Mesothelial cell of epicardium (in vitro differentiated cells): ENCODE data around the gene DONSON. TPM values are rescaled to one million over a fixed set of nuclear protein-coding genes. Genes with fewer than 3 reads are reported as not detected.
"Not testable (repeated sequence)": the region's sequence is repeated elsewhere in the genome, so short reads cannot be mapped to it uniquely, and the experiment has no call there.

ENCODE experiments used
- DNase-seq, 2 experiments: peaks; one replicate each; pipeline ENCODE4 v3.0.0; 2021; ENCODE audit warnings: low spot score in 2 of 2; ENCODE audit not compliant: unreplicated experiment in 2 of 2
- H3K27ac Mint-ChIP-seq: 2 replicates; pipeline ENCODE4 v1.8.0; 2021; ENCODE audit warnings: mixed read lengths
- H3K27me3 Mint-ChIP-seq: 2 replicates; pipeline ENCODE4 v1.8.0; 2021; ENCODE audit warnings: low read depth, mixed read lengths
- H3K36me3 Mint-ChIP-seq: 2 replicates; pipeline ENCODE4 v1.8.0; 2021; ENCODE audit warnings: mixed read lengths
- H3K4me1 Mint-ChIP-seq: 2 replicates; pipeline ENCODE4 v1.8.0; 2021; ENCODE audit warnings: mixed read lengths
- H3K4me3 Mint-ChIP-seq: 2 replicates; pipeline ENCODE4 v1.8.0; 2021; ENCODE audit warnings: mild to moderate bottlenecking, moderate library complexity, mixed read lengths
- H3K9me3 Mint-ChIP-seq: 2 replicates; pipeline ENCODE4 v1.8.0; 2021; ENCODE audit warnings: mixed read lengths
- CTCF ChIP-seq: fragments of 200-600 bp; sonication (generic); IDR thresholded peaks from one replicate; pipeline ENCODE4 v1.5.0; 2021; ENCODE audit warnings: antibody characterized with exemption; ENCODE audit not compliant: unreplicated experiment
- total RNA-seq: library from RNA; stranded (reverse); gene quantifications from 3 replicates; pipeline ENCODE4 v1.2.1, GENCODE V29; 2021

The DONSON gene
- 16.4 to 21.8 TPM (median 20.0 TPM) in 3 replicates for total RNA-seq

GRCh38 chr21:33588485-33589335, at the start of gene DONSON:
DONSON (minus strand) TSS chr21:33588684; CDS start chr21:33588641, 43 bp downstream.
- peak within 1 kb of the TSS; percentile 87 for H3K4me3 Mint-ChIP-seq
- H3K36me3 Mint-ChIP-seq = peaks cover 7% of the 10 kb centered on the region
- no peaks in the 10 kb centered on the region for H3K27me3 Mint-ChIP-seq

GRCh38 chr21:33634254-33634653, 45.8 kb upstream of the DONSON start:
- no peak for TF ChIP-seq CTCF
- Mint-ChIP-seq H3K9me3 (peaks cover 14% of the 10 kb centered on the region), H3K4me3 (no peak overlapping the region), H3K36me3 (peaks cover 25% of the 10 kb centered on the region), H3K27ac (no peak overlapping the region), H3K27me3 (no peaks in the 10 kb centered on the region), H3K4me1 (no peaks in the 10 kb centered on the region)
- no peak for DNase-seq

More at GRCh38 chr21:33588485-33589335, at the start of gene DONSON:
- H3K9me3 Mint-ChIP-seq = no peaks in the 10 kb centered on the region
- H3K27ac Mint-ChIP-seq = peak within 1 kb of the TSS; percentile 96
- H3K4me1 Mint-ChIP-seq = peaks cover 17% of the 10 kb centered on the region
- peak; percentile 86 to 94 for DNase-seq
- TF ChIP-seq CTCF = no peak

GRCh38 chr21:33626151-33626550, 37.7 kb upstream of the DONSON start:
- Mint-ChIP-seq H3K36me3 (peaks cover 34% of the 10 kb centered on the region), H3K9me3 (peaks cover 14% of the 10 kb centered on the region)
- not testable (repeated sequence) for DNase-seq, H3K4me1 Mint-ChIP-seq, H3K27me3 Mint-ChIP-seq, H3K27ac Mint-ChIP-seq, H3K4me3 Mint-ChIP-seq

- peaks cover 39% of the 10 kb centered on the region for H3K36me3 Mint-ChIP-seq
- no peak for DNase-seq
- H3K27ac Mint-ChIP-seq = no peak overlapping the region
- no peaks in the 10 kb centered on the region for H3K27me3 Mint-ChIP-seq
- H3K4me3 Mint-ChIP-seq = no peak overlapping the region
- H3K9me3 Mint-ChIP-seq = peaks cover 8% of the 10 kb centered on the region
- no peaks in the 10 kb centered on the region for H3K4me1 Mint-ChIP-seq
- no peak for TF ChIP-seq CTCF
These were observed 33.8 kb upstream of the DONSON start for GRCh38 chr21:33622253-33622652.

- no peak overlapping the region for H3K27ac Mint-ChIP-seq
- H3K9me3 Mint-ChIP-seq = peaks cover 8% of the 10 kb centered on the region
- no peaks in the 10 kb centered on the region for H3K27me3 Mint-ChIP-seq
- TF ChIP-seq CTCF = no peak
- peaks cover 44% of the 10 kb centered on the region for H3K36me3 Mint-ChIP-seq
- DNase-seq = no peak
- no peaks in the 10 kb centered on the region for H3K4me1 Mint-ChIP-seq
- no peak overlapping the region for H3K4me3 Mint-ChIP-seq
These were observed 31.2 kb upstream of the DONSON start for GRCh38 chr21:33619726-33620125.

GRCh38 chr21:33618407-33618806, 29.9 kb upstream of the DONSON start:
- no peak for DNase-seq
- H3K27ac Mint-ChIP-seq = no peak overlapping the region
- H3K36me3 Mint-ChIP-seq = peaks cover 47% of the 10 kb centered on the region
- no peaks in the 10 kb centered on the region for H3K27me3 Mint-ChIP-seq
- no peak overlapping the region for H3K4me3 Mint-ChIP-seq
- no peak for TF ChIP-seq CTCF
- no peaks in the 10 kb centered on the region for H3K4me1 Mint-ChIP-seq
- H3K9me3 Mint-ChIP-seq = peaks cover 8% of the 10 kb centered on the region

- Mint-ChIP-seq H3K27ac (peak overlapping the region; percentile 26), H3K36me3 (peaks cover 46% of the 10 kb centered on the region)
These were observed 29.1 kb upstream of the DONSON start for GRCh38 chr21:33617565-33617964.

More at GRCh38 chr21:33617565-33617964, 29.1 kb upstream of the DONSON start:
- not testable (repeated sequence) for H3K4me3 Mint-ChIP-seq, H3K27me3 Mint-ChIP-seq, H3K4me1 Mint-ChIP-seq, H3K9me3 Mint-ChIP-seq, DNase-seq
